ENCODE measurements around the gene CCDC91.
"Not testable (repeated sequence)": the region's sequence is repeated elsewhere in the genome, so short reads cannot be mapped to it uniquely, and the experiment has no call there.

- not testable (repeated sequence) for TF ChIP-seq POLR2AphosphoS5 (IDR thresholded peaks at IDR 0.05; ENCODE audit: low read depth, low read length); POLR2A (IDR thresholded peaks at IDR 0.05; ENCODE audit: low read depth, low read length); TAF1 (IDR thresholded peaks at IDR 0.05; ENCODE audit: borderline replicate concordance, low read depth, low read length)
These were observed 140.0 kb downstream of the CCDC91 start for GRCh38 chr12:28330232-28330631.
